MM.1S (cell line): ENCODE results near the gene KLK2.

Experiments
- DNase-seq: peaks from one replicate; pipeline ENCODE4 v3.0.0-alpha.2; 2015
- H2AFZ ChIP-seq: fragments of 300-600 bp; sonication (generic); 2 replicates; pipeline ENCODE4 v1.6.0; 2016; ENCODE audit warnings: antibody characterized with exemption, low read length
- H3F3A ChIP-seq: fragments of 300-600 bp; sonication (generic); 2 replicates; pipeline ENCODE4 v1.6.1; 2016; ENCODE audit warnings: mild to moderate bottlenecking, antibody characterized with exemption, low read length, moderate library complexity, mixed read lengths; ENCODE audit not compliant: insufficient read depth
- H3K27ac ChIP-seq: fragments of 300-600 bp; sonication (generic); 2 replicates; pipeline ENCODE4 v1.5.1; 2016; ENCODE audit warnings: mild to moderate bottlenecking, low read length
- H3K27me3 ChIP-seq: fragments of 300-600 bp; sonication (generic); replicated peaks from 2 replicates; pipeline ENCODE4 v1.6.0; 2016; ENCODE audit warnings: low read length; ENCODE audit not compliant: insufficient read depth
- H3K36me3 ChIP-seq: fragments of 300-600 bp; sonication (generic); replicated peaks from 2 replicates; pipeline ENCODE4 v1.6.1; 2016; ENCODE audit warnings: mild to moderate bottlenecking, low read length, mixed read lengths; ENCODE audit not compliant: insufficient read depth
- H3K4me1 ChIP-seq: fragments of 300-600 bp; sonication (generic); 2 replicates; pipeline ENCODE4 v1.6.1; 2016; ENCODE audit warnings: low read length, mixed read lengths
- H3K4me2 ChIP-seq: fragments of 300-600 bp; sonication (generic); 2 replicates; pipeline ENCODE4 v1.6.0; 2016; ENCODE audit warnings: low read depth, low read length
- H3K4me3 ChIP-seq: fragments of 300-600 bp; sonication (generic); 2 replicates; pipeline ENCODE4 v1.5.1; 2016; ENCODE audit warnings: low read length, mixed read lengths
- H3K79me2 ChIP-seq: fragments of 300-600 bp; sonication (generic); 2 replicates; pipeline ENCODE4 v1.6.1; 2016; ENCODE audit warnings: mixed run types, low read length, mixed read lengths
- H3K9ac ChIP-seq: fragments of 300-600 bp; sonication (generic); 2 replicates; pipeline ENCODE4 v1.6.1; 2016; ENCODE audit warnings: low read length, mixed read lengths
- H3K9me2 ChIP-seq: fragments of 300-600 bp; sonication (generic); replicated peaks from 2 replicates; pipeline ENCODE4 v1.6.1; 2016; ENCODE audit warnings: mild to moderate bottlenecking, low read length, mixed read lengths; ENCODE audit not compliant: insufficient read depth
- H3K9me3 ChIP-seq: fragments of 300-600 bp; sonication (generic); replicated peaks from 2 replicates; pipeline ENCODE4 v1.6.1; 2016; ENCODE audit warnings: mild to moderate bottlenecking, low read length, mixed read lengths; ENCODE audit not compliant: insufficient read depth
- H4K20me1 ChIP-seq: fragments of 300-600 bp; sonication (generic); 2 replicates; pipeline ENCODE4 v1.6.1; 2016; ENCODE audit warnings: mild to moderate bottlenecking, low read length, moderate library complexity, mixed read lengths; ENCODE audit not compliant: insufficient read depth
- CTCF ChIP-seq: fragments of 300-600 bp; sonication (generic); IDR thresholded peaks from 2 replicates; pipeline ENCODE4 v1.5.1; 2016; ENCODE audit warnings: antibody characterized with exemption, low read length, mixed read lengths
- EZH2 ChIP-seq: fragments of 300-600 bp; sonication (generic); optimal IDR thresholded peaks from 2 replicates; pipeline ENCODE3; 2017; ENCODE audit warnings: low read depth, mild to moderate bottlenecking, antibody characterized with exemption, low read length, mixed read lengths
- EZH2phosphoT487 ChIP-seq: fragments of 300-600 bp; sonication (generic); IDR thresholded peaks from 2 replicates; pipeline ENCODE4 v1.6.1; 2018; ENCODE audit warnings: antibody characterized with exemption, low read length

KLK2 gene

GRCh38 chr19:50837300-50837699 lies 35.9 kb upstream of the KLK2 start:
- Histone ChIP-seq H3K36me3 (no peaks in the 10 kb centered on the region), H3K4me2 (no peak overlapping the region), H3K9ac (no peak overlapping the region), H2AFZ (no peak overlapping the region), H3F3A (no peaks in the 10 kb centered on the region), H3K4me3 (no peak overlapping the region), H3K9me2 (no peaks in the 10 kb centered on the region), H3K27me3 (peaks cover 62% of the 10 kb centered on the region), H4K20me1 (no peaks in the 10 kb centered on the region), H3K27ac (no peak overlapping the region), H3K79me2 (no peaks in the 10 kb centered on the region), H3K4me1 (no peaks in the 10 kb centered on the region), H3K9me3 (no peaks in the 10 kb centered on the region)
- DNase-seq = no peak
- no peak for TF ChIP-seq EZH2phosphoT487
- no peak for TF ChIP-seq EZH2
- no peak for TF ChIP-seq CTCF

DNA sequence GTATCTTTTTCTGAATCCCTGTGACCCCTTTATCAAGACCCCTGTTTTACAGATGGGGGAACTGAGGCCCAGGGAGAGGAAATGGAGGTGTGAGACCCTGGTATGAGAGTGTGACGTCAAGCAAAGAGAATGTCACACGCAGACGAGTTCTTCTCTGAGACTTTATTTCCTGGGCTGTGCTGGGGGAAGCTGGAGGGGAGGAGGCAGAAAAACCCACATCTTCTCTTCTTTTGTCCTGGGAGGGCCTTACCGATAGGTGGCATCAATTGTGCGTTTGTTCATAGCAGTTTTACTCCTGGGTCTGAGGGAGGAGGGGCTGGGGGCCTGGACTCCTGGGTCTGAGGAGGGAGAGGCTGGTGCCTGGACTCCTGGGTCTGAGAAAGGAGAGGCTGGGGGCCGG lies 35.0 kb upstream of the KLK2 start:
- no peaks in the 10 kb centered on the region for H4K20me1 ChIP-seq
- no peaks in the 10 kb centered on the region for H3F3A ChIP-seq
- peaks cover 62% of the 10 kb centered on the region for H3K27me3 ChIP-seq
- no peak overlapping the region for H3K4me2 ChIP-seq
- H3K9me2 ChIP-seq = no peaks in the 10 kb centered on the region
- no peak overlapping the region for H3K27ac ChIP-seq
- H3K9ac ChIP-seq = no peak overlapping the region
- no peak overlapping the region for H2AFZ ChIP-seq
- H3K4me1 ChIP-seq = no peaks in the 10 kb centered on the region
- no peaks in the 10 kb centered on the region for H3K9me3 ChIP-seq
- no peaks in the 10 kb centered on the region for H3K79me2 ChIP-seq
- DNase-seq = no peak
- TF ChIP-seq CTCF = peak; percentile 14; the same call in 1 of the 2 replicates
- TF ChIP-seq EZH2 = no peak
- no peak for TF ChIP-seq EZH2phosphoT487
- H3K36me3 ChIP-seq = no peaks in the 10 kb centered on the region
- no peak overlapping the region for H3K4me3 ChIP-seq

GRCh38 chr19:50839712-50840655 lies 33.3 kb upstream of the KLK2 start:
- Histone ChIP-seq H3K9ac (no peak overlapping the region), H3K9me3 (no peaks in the 10 kb centered on the region), H3K4me1 (peaks cover 7% of the 10 kb centered on the region; the same call in 1 of the 2 replicates), H3F3A (no peaks in the 10 kb centered on the region), H3K27ac (no peak overlapping the region), H3K9me2 (no peaks in the 10 kb centered on the region), H4K20me1 (no peaks in the 10 kb centered on the region), H3K4me3 (no peak overlapping the region), H3K79me2 (no peaks in the 10 kb centered on the region), H3K27me3 (peaks cover 63% of the 10 kb centered on the region), H3K36me3 (no peaks in the 10 kb centered on the region), H3K4me2 (no peak overlapping the region), H2AFZ (no peak overlapping the region)
- TF ChIP-seq EZH2phosphoT487 (no peak), CTCF (no peak), EZH2 (no peak)
- no peak for DNase-seq
